KG1 (cell line): ENCODE data around the gene SELENOI.
"Not testable (repeated sequence)": the region's sequence is repeated elsewhere in the genome, so short reads cannot be mapped to it uniquely, and the experiment has no call there.

Experiments used
- DNase-seq: peaks from one replicate; lab custom pipeline; 2025; lab: John Stamatoyannopoulos, UW

The SELENOI gene

DNA sequence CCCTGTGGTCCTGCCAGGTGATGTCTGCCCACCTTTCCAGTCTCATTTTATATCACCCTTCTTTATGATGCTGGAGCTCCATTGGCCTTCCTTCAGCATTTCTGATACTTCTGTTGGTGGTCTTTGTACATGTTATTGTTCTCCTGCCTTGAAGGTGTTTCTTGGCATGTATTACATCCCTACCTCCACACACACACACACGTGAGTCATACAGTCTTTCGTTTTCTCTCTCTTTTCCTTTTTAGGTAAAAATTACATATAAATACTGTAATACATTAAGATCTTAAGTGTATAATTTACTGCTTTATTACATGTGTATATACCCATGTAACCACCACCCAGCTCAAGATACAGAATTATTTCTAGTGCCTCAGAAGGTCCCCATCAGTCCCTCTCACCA lies 10.8 kb downstream of the SELENOI start:
- DNase-seq: no peak

DNA sequence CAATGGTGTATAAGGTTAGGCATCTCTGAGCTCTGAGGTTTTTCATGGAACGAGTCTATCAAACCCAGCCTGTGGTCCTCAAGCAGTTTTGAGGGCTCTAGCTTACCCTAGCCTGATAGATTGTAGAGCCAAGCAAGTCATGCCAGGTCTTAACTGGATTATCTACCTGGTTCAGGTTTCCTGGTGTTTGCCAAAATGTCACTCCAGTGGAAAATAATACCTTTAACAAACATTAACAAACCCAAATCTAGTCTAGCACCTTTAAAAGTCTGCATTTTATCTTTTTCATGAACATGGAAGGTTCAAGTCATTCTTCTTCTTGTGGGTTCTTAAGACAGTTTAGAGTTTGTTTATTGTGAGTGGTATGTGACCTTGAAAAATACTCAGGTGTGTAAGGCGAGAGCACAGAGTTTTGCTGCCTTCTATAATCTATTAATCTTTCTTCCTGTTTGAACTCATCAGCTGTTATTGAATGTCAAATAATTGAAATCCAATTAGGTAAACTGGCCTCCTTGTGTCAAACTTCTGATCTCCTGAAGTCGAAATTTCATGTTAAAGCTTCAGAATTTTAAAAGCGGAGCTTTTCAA lies 14.0 kb downstream of the SELENOI start:
- no peak for DNase-seq

DNA sequence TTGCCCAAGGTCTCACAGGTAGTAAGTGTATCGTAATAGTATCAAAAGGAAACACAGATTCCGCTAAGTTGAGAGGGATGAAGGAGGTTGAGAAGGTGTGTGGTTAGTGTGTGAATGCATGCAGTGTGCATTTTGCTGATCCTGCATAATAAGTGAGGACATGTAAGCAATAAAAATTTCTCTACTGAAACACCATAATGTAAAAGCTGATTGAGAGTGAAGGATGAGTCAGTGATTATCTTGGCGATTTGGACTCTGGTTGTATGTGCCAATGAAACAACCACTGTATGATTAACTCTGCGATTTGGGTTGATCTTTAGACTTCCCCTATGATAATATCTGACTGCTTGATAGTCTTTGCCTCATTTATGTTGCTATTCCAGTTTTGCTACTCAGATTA lies 17.4 kb downstream of the SELENOI start:
- DNase-seq: no peak

DNA sequence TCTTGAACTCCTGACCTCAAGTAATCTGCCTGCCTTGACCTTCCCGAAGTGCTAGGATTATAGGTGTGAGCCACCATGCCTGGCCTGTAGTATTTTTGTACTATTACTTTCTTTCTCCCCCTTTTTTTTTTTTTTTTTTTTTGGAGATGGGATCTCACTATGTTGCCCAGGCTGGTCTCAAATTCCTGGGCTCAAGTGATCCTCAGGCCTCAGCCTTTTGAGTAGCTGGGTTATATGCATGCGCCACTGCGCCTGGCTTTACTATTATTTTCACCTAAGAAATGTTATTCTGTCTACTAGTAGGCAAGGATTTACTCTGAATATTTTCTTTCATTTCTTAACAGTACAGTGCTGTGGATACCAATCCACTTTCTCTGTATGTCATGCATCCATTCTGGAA lies 18.0 kb downstream of the SELENOI start:
- DNase-seq: no peak

DNA sequence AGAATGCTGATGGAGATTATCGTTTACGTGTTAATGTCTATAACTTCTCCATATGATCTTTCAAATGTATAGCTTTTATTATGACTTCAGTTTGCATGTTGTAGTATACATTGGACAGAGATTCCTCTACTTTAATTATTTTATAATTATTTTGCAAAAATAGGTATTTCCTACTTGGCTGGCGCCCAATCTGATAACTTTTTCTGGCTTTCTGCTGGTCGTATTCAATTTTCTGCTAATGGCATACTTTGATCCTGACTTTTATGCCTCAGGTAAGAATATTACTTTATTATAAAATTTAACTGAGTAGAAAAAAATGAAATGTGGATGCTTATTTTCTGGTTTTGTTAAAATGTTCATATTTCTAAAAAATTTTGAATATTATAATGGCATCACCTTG lies 18.7 kb downstream of the SELENOI start:
- no peak for DNase-seq

DNA sequence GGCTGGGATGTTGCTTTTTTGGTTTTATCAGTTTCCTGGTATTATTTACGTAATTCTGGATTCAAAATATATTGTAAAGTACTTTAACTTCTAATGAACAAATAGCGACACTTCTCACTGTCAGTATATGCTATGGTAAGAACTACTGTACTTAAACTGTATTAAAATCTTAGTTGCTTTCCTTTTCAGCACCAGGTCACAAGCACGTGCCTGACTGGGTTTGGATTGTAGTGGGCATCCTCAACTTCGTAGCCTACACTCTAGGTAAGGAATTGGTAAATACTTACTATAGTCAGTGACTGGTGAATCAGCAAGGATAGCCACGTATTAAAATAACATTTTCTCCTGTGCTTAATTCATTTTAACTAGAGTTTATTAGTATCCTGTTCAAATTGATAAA lies 21.0 kb downstream of the SELENOI start:
- DNase-seq: no peak

DNA sequence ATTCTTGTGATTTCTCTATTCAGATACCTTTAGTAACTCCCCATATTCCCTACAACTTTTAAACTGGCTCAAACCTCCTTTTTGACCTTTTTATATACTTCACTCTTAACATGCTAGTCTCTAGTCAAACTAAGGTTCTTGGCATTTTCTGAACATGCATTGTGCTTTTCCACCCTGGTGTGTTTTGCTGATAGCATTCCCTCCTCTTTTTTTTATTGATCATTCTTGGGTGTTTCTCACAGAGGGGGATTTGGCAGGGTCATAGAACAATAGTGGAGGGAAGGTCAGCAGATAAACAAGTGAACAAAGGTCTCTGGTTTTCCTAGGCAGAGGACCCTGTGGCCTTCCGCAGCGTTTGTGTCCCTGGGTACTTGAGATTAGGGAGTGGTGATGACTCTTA lies 23.7 kb downstream of the SELENOI start:
- not testable (repeated sequence) for DNase-seq

DNA sequence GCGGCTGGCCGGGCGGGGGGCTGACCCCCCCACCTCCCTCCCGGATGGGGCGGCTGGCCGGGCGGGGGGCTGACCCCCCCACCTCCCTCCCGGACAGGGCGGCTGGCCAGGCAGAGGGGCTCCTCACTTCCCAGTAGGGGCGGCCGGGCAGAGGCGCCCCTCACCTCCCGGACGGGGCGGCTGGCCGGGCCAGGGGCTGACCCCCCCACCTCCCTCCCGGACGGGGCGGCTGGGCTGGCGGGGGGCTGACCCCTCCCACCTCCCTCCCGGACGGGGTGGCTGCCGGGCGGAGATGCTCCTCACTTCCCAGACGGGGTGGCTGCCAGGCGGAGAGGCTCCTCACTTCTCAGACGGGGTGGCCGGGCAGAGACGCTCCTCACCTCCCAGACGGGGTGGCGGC lies 25.0 kb downstream of the SELENOI start:
- not testable (repeated sequence) for DNase-seq

DNA sequence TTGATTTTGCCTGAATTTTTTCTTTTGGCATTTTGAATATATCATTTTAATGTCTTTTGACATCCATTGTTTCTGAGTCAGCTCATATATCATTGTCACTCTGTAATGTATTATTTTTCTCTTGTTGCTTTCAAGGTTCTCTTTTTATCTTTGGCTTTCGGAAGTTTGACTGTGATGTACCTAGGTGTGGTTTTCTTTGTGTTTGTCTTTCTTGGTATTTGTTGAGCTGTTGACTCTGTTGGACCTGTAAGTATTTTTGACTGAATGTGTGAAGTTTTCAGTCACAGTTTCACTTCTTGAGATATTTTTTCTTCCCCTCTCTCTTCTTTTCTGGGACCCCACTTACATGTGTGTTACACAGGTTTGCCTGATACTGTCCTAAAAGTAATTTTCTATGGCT lies 30.9 kb downstream of the SELENOI start:
- DNase-seq: no peak

DNA sequence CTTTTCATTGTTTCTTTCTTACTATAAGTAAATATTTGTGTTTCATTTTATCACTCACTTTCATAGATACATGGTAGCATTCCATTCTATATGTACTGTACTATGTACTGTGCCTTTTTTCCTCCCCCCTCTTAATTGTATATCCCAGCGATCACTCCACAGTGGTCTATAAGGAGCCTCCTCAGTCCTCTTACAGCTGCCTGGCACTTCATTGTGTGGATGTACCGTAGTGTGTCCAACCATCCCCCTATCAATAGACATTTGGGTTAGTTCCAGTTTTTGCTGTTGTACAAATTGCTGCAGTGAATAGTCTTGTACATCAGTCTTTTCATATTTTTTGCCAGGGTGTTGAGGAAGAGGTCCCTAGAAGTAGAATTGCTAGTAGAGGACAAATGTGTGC lies 34.3 kb downstream of the SELENOI start:
- DNase-seq: no peak

DNA sequence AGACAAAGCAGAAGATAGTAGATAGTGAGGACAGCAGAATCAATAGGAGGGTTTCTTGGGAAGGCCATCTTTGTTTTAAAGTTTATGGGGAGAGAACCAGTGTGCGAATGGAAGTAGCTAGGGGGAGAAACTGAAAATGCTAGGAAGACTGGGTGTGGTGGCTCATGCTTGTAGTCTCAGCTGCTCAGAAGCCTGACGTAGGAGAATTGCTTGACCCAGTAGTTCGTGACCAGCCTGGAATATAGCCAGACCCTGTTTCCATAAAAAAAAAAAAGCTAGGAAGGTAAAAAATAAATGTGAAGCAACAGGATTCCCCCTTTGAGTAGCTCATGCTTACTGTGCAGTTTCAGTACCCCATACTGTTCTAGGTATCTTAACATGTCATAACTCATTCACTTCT lies 36.6 kb downstream of the SELENOI start:
- no peak for DNase-seq

DNA sequence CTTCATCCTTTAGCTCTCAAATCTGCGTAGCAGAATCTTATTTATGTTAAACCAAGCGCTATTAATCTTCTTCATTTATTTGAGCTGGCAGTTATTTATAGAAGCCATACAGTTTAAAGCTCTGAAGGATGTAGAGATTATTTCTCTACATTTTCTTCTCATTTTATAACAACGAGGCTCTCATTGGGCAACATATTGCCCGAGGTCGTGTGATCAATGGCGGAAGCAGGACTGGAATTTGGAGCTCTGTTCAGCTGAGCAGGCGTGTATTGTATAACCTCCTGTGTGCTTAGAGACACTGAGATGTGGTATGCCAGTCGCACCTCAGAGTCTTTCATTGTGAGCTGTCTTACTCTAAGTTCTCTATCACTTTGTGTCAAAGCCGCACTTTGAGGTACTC lies 38.2 kb downstream of the SELENOI start:
- no peak for DNase-seq

DNA sequence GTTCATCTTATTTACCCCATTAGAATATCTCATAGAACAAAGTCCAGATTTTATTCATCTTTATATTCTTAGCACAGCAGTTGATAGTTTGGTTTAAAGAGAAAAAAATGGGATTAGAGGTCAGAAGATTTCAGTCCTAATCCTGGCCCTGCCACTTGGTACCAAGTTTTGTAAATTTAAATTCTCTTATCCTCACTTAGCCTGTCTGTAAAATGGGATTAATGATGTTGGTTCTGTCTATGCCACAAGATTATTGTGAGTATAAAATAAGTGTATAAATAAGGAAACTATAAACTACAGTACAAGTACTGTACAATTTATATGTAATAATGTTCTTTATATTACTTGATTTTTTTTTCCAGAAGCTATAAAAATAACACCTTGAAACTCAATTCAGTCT lies 38.7 kb downstream of the SELENOI start:
- DNase-seq: no peak

DNA sequence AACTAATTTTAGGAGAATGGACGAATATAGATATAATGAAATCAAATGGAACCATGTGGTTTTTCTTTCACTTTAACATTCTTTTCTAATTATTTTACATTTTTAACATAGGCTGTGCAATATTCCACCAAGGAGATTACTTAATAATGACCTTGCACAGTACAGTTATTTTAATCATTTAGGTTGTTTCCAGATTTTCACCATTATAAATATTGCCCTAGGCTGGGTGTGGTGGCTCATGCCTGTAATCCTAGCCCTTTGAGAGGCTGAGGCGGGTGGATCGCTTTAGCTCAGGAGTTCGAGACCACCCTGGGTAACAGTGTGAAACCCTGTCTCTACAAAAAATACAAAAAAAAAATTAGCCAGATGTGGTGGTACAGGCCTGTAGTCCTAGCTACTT lies 41.2 kb downstream of the SELENOI start:
- DNase-seq: no peak

DNA sequence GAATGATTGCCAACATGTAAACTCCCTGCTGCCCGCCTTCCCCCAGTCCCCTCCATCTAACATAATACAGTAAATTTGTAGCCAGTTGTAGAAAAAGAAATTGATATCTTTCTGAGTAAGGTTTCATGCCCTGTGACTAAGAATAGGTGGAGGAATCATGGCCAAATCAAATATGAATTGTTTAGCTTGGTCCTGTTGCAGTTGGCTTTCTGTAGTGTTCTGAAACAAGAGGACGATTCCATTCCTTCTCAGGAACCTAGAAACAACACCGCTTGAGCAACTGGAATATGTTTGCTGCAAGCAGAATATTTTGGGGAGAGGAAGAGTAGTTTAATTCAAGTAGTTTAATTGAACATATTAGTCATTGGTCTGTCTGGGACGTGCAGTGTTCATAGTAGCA lies 48.8 kb downstream of the SELENOI start:
- no peak for DNase-seq

DNA sequence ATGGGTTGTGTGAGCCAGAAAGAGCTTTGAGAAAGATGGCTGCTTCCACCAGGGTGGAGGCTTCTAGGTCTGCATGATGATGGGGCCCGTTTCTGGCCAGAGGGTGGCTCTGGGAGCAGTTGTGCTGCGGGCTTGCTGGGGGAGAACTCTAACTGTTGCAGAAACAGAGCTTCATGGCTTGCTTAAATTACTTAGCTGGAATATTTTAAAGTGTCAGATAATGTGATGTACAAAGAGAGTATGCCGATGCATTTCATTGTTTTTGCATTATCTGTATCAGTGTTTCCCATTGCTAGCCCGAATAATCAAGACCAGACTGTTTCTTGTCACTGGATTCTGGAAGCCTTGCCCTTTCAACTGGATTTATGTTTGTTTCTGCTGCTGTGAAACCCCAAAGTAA lies 49.5 kb downstream of the SELENOI start:
- DNase-seq: no peak

DNA sequence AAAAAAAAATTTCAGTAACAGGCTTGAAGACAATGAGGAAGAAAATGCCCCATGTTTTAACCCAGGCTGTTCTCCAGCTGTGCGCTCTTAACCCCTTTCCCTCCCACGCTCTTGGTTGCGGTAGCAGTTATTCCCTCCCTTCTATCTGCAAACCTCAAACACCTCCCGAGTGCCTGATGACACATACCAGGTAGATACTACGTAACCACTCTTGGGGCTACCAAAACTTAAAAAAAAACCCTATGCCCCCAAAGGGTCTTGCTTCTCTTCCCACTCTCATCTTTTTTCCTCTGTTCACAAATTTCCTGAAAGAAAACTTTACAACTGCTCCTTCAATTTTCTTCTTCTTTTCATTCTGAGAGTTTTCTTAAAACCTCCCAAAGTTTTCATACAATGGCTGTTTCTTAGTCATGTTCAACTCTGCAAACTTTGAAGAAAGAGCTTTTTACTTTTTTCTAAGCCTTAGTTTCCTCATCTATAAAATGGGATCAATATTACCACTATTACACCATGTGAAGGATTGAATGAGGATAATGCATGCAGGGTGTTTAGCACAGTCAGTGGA lies 50.9 kb downstream of the SELENOI start:
- DNase-seq: no peak

DNA sequence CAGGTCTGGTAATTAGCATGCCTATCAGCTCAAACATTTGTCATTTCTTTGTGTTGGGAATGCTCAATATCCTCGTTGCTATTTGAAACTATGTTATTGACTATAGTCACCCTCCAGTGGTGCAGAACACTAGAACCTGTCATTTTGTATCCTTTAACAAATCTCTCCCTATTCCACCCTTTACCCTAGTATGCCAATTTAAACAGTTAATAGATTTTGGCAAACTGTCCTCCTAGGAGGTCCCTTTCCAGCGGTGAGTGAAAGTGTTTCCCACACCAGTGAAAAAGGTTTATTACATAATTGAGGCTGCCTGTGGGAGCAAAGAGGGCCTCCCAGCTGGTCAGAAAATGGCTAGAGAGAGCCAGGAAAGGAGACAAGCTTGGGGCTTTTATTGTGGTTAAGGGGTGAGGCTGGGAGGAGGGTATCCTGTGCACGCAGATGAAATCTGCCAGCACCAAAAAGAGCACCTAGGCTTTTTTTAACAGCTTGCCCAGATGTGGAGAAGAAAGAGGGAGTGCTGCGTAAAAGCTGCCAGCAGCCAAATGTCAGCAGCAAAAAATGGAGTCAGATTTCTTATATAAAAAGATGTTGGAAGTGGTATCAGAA lies 53.9 kb downstream of the SELENOI start:
- DNase-seq: no peak

DNA sequence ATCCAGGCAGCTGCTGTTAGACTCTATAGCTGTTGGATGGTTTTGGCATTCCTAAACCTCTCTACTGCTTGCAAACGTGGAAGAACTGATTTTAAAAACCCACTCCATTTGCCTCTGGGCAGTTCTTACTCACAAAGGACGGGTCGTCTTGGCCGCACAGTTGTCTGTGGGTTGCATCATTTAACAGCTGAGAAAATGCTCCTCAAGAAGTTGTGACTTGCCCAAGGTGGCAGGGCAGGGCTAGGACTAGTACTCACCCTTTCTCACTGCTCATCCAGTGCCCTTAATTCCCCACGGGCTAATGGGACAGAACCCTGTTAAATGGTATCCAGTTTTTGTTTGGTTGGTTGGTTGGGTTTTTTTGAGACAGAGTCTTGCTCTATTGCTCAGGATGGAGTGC lies 54.8 kb downstream of the SELENOI start:
- DNase-seq: no peak

DNA sequence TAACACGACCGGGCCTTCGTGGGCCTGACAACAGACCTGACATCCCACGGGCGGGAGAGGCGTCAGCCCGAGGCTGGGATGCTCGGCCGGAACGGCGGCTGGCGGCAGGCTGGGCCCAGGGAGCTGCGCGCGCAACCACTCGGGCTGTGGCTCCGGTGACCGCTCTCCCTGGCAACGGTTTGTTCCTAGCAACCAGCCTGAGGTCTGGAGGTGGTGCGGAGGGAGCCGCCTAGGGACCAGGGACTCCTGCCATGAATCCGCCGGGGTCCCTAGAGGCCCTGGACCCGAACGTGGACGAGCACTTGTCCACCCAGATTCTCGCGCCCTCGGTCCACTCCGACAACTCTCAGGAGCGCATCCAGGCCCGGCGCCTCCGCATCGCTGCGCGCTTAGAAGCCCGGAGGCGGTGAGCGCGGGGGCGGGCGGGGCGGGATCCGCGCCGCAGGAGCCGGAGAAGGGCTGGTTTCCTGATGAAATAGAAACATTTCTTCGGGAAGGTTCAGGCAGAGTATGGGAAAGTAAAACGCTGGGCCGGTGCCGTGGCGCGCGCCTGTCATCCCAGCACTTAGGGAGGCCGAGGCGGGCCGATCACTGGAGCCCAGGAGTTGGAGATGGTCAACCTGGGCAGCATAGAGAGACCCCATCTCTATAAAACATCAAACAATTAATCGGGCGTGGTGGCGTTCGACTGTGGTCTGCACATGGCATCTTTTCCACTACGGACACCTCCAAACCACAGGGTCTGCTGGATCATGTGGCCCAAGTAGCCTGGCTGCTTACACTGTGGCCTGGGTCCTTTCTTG lies 56.0 kb downstream of the SELENOI start, which contains the start of gene DRC1:
TSS of gene DRC1 (plus strand) at position 182 of the 803 bp plus-strand sequence. CDS start at position 252, 70 bp downstream.
- no peak for DNase-seq

DNA sequence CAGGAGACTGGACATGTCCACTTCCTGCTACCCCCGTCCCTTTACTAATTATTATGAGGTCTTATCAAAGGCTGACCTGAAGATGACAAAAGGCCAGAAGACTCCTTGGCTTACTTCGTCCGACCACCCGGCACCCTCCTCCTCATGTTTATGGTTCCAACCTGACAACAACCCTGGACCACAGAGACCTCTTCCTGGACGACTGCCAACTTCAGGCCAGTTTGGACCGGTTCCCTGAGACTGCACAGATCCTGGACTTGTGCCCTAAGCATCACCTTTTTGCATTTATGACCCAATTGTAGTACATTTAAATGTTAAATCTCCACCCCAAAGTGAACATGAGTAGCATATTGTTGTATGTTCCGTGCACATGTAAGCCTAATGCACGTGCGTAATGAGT lies 61.6 kb downstream of the SELENOI start:
- no peak for DNase-seq

DNA sequence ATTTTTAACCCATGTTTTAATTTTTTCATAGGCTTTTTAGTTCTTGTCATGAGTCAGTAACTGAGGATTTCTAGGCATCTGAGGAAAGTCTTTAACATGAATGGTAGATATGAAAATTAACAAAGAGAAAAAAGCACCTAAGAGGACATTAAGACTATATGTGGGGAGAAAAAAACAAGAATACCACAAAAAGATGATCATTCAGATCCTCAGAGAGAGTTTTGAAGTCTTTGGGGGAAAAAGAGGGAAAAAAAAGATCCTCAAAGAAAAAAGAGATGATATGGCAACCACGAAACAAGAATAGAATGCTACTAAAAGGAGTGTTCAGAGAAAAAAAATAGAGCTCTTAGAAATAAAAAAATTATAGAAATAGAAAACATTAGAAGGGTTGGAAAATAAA lies 63.8 kb downstream of the SELENOI start:
- DNase-seq: no peak

DNA sequence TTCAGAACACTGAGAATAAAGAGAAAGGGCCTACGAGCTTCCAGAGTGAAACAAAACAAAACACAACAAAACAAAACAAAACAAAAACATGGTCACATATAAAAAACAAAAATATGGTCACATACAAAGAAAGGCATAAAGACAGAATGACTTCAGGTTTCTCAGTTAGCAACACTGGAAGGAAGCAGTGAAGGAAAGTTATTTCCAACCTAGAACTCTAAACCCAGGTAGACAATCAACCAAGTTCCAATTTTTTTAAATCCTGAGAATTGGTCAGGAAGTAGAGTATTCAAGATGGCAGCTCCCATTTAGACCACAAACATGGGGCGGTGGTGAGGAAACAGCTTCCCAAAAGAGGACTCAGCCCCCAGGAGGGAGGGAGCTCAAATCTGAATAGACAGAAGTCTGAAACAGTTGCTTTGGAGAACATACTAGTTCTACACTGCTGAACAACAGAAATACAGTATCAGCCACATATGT lies 64.9 kb downstream of the SELENOI start:
- DNase-seq: no peak
